ENCODE data around the gene DNER.

DNA sequence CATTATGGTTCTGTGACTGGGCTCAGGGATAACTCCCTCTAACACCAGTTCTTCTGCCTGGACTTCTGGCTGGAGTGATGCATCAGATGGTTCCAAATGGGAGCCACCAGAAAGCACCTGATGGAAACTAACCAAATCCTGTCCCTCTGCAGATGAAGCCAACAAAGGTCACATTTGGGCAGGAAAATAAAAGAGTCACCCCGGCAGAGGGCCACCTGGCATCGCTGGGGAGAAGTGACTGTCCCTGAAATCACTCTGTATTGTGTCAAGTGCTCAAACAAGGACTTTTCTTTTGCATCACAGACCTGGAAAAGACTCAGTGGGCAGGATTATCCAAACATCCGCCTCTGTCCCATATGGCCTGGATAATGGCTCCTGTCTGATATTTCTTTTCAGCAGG lies 47.5 kb downstream of the DNER start:
- TF ChIP-seq, protein P1, sequence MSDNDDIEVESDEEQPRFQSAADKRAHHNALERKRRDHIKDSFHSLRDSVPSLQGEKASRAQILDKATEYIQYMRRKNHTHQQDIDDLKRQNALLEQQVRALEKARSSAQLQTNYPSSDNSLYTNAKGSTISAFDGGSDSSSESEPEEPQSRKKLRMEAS (IDR thresholded peaks at IDR 0.05; ENCODE audit: insufficient read depth, insufficient read length), result no peak
- TF ChIP-seq CTCF (IDR thresholded peaks at IDR 0.05; ENCODE audit: extremely low read depth in 1 of 2, insufficient read depth in 1 of 2, low read depth in 1 of 2, low read length in 2 of 2) (no peak), EZH2 (IDR thresholded peaks at IDR 0.05; ENCODE audit: borderline replicate concordance, low read depth, low read length, severe bottlenecking) (no peak), POLR2A (IDR thresholded peaks at IDR 0.05; ENCODE audit: low read depth, low read length) (no peak), MYC (IDR thresholded peaks at IDR 0.05; ENCODE audit: low read depth, low read length) (no peak), GATA2 (IDR thresholded peaks at IDR 0.05; ENCODE audit: insufficient read depth, insufficient read length, low read depth, low read length) (no peak), POLR2AphosphoS5 (IDR thresholded peaks at IDR 0.05; ENCODE audit: insufficient read depth, low read depth, low read length) (no peak), JUN (IDR thresholded peaks at IDR 0.05; ENCODE audit: borderline replicate concordance, insufficient read depth, insufficient read length, low read depth) (no peak)
